Mesothelial cell of epicardium (in vitro differentiated cells): ENCODE results near the gene PTDSS2. TPM values are rescaled to one million over a fixed set of nuclear protein-coding genes. Genes with fewer than 3 reads are reported as not detected.
"Not testable (repeated sequence)": the region's sequence is repeated elsewhere in the genome, so short reads cannot be mapped to it uniquely, and the experiment has no call there.

Experiments used
- DNase-seq, 2 experiments: peaks; one replicate each; pipeline ENCODE4 v3.0.0; 2021; ENCODE audit warnings: low spot score in 2 of 2; ENCODE audit not compliant: unreplicated experiment in 2 of 2
- H3K27ac Mint-ChIP-seq: 2 replicates; pipeline ENCODE4 v1.8.0; 2021; ENCODE audit warnings: mixed read lengths
- H3K27me3 Mint-ChIP-seq: 2 replicates; pipeline ENCODE4 v1.8.0; 2021; ENCODE audit warnings: low read depth, mixed read lengths
- H3K36me3 Mint-ChIP-seq: 2 replicates; pipeline ENCODE4 v1.8.0; 2021; ENCODE audit warnings: mixed read lengths
- H3K4me1 Mint-ChIP-seq: 2 replicates; pipeline ENCODE4 v1.8.0; 2021; ENCODE audit warnings: mixed read lengths
- H3K4me3 Mint-ChIP-seq: 2 replicates; pipeline ENCODE4 v1.8.0; 2021; ENCODE audit warnings: mild to moderate bottlenecking, moderate library complexity, mixed read lengths
- H3K9me3 Mint-ChIP-seq: 2 replicates; pipeline ENCODE4 v1.8.0; 2021; ENCODE audit warnings: mixed read lengths
- total RNA-seq: library from RNA; stranded (reverse); gene quantifications from 3 replicates; pipeline ENCODE4 v1.2.1, GENCODE V29; 2021
- TF ChIP-seq, protein P1 (sequence below): fragments of 200-600 bp; sonication (generic); IDR thresholded peaks from one replicate; pipeline ENCODE4 v1.5.0; 2021; ENCODE audit warnings: antibody characterized with exemption; ENCODE audit not compliant: unreplicated experiment

The PTDSS2 gene
- total RNA-seq, 1 donor from 2014 or later = 49.7 TPM

DNA sequence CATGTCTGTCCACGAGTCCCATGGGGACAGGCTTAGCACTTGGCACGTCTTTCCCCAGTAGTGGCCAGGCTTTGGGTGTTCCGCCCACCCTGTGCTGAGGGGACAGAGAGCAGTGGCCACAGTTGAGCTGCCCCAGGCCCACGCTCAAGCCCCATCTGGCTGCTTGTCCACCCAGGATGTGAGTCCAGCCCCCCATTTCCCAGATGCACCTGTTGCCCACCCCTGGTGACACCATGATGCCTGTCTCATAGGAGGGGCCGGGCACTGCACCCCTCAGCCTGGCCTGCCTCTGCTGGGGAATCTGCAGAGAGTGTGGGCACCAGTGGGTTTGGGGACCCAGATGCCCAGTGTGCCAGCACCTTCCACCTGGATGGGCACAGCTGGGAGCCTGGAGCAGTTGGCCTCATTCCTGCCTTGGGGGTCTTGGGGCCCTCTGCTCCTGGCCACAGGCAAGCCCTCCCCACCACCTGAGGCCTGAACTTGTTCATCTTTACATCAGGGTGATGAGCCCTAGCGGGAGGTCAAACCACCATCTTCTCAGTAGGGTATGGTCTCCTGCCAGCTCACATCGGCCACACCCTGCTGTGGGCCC is 41.0 kb upstream of the PTDSS2 start:
- Mint-ChIP-seq H3K4me3 (no peak overlapping the region), H3K36me3 (no peaks in the 10 kb centered on the region), H3K9me3 (no peaks in the 10 kb centered on the region), H3K4me1 (peaks cover 6% of the 10 kb centered on the region), H3K27ac (no peak overlapping the region), H3K27me3 (no peaks in the 10 kb centered on the region)
- DNase-seq = no peak
- TF ChIP-seq, protein P1, sequence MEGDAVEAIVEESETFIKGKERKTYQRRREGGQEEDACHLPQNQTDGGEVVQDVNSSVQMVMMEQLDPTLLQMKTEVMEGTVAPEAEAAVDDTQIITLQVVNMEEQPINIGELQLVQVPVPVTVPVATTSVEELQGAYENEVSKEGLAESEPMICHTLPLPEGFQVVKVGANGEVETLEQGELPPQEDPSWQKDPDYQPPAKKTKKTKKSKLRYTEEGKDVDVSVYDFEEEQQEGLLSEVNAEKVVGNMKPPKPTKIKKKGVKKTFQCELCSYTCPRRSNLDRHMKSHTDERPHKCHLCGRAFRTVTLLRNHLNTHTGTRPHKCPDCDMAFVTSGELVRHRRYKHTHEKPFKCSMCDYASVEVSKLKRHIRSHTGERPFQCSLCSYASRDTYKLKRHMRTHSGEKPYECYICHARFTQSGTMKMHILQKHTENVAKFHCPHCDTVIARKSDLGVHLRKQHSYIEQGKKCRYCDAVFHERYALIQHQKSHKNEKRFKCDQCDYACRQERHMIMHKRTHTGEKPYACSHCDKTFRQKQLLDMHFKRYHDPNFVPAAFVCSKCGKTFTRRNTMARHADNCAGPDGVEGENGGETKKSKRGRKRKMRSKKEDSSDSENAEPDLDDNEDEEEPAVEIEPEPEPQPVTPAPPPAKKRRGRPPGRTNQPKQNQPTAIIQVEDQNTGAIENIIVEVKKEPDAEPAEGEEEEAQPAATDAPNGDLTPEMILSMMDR = no peak

DNA sequence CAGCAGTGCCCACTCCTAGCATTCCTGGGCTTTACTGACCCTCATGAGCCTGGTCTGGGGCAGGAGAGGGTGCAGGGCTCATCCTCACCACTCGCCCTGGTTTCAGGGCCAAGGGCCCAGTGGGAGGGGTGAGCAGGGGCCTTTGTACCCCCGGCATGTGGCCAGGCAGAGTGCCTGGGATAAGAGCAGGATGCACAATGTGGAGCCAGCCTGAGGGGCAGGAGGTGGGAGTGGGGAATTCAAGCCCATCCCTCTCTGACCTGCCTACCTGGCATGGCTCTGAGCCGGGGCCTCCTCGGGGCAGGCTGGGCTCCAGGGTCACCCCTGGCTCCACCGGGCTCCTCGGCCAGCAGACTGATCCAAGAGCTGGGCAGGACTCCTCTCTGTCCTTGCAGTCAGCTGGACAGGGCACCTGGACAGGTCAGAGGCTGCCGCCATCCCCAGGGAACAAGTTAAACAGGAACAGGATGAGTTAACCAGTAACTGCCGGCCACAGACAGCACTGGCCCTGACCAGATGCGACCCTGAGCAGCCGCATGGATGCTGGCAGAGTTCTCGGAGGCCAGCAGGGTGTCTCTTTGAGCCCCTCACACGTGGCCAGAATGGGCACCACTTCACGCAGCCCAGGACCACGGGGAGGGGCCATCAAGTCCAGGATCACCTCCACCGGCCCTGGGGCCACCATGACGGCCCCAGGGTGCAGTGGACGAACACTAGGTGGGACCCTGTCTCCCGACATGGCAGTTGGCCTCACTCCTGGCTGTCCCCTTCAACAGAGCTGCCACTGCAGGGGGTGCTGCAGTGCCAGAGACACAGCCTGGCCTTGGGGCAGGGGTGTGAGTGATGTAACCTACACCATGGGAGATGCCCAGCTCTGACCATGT is 40.2 kb upstream of the PTDSS2 start:
- TF ChIP-seq, protein P1 = no peak
- peaks cover 4% of the 10 kb centered on the region for H3K27me3 Mint-ChIP-seq
- DNase-seq = no peak
- no peak overlapping the region for H3K27ac Mint-ChIP-seq
- H3K4me1 Mint-ChIP-seq = peaks cover 12% of the 10 kb centered on the region
- no peaks in the 10 kb centered on the region for H3K9me3 Mint-ChIP-seq
- no peak overlapping the region for H3K4me3 Mint-ChIP-seq
- no peaks in the 10 kb centered on the region for H3K36me3 Mint-ChIP-seq

DNA sequence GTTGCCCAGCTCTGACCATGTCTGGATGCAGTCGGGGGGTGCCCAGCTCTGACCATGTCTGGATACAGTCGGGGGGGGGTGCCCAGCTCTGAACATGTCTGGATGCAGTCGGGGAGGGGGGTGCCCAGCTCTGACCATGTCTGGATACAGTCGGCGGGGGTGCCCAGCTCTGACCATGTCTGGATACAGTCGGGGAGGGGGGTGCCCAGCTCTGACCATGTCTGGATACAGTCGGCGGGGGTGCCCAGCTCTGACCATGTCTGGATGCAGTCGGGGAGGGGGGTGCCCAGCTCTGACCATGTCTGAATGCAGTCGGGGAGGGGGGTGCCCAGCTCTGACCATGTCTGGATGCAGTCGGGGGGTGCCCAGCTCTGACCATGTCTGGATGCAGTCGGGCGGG is 39.4 kb upstream of the PTDSS2 start:
- H3K9me3 Mint-ChIP-seq, H3K4me3 Mint-ChIP-seq, H3K27ac Mint-ChIP-seq, H3K36me3 Mint-ChIP-seq, DNase-seq, H3K4me1 Mint-ChIP-seq, H3K27me3 Mint-ChIP-seq: not testable (repeated sequence)

DNA sequence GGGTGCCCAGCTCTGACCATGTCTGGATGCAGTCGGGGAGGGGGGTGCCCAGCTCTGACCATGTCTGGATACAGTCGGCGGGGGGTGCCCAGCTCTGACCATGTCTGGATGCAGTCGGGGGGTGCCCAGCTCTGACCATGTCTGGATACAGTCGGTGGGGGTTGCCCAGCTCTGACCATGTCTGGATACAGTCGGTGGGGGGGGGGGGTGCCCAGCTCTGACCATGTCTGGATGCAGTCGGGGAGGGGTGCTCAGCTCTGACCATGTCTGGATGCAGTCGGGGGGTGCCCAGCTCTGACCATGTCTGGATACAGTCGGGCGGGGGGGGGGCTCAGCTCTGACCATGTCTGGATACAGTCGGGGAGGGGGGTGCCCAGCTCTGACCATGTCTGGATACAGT is 38.6 kb upstream of the PTDSS2 start:
- H3K4me3 Mint-ChIP-seq, H3K27me3 Mint-ChIP-seq, DNase-seq, H3K9me3 Mint-ChIP-seq, H3K36me3 Mint-ChIP-seq, H3K27ac Mint-ChIP-seq: not testable (repeated sequence)
- peaks cover 13% of the 10 kb centered on the region for H3K4me1 Mint-ChIP-seq

DNA sequence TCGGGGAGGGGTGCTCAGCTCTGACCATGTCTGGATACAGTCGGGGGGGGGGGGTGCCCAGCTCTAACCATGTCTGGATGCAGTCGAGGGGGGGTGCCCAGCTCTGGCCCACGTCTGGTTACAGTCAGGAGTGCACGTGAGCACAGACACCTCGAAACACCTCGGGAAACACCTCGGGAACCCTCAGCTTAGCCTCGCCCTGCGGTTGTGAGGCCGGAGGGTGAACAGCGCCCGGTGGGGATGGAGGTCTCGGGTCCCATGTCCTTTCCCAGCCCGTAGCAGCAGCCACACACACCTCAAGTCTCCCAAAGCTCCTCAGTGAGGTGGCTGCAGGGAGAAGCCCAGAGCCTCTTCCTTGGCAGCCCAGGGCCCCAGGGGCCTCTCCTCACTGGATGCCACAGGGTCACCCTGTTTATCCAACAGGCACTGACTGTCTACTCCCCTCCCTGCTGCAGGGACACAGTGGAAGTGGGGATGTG is 37.4 kb upstream of the PTDSS2 start:
- no peak for DNase-seq
- TF ChIP-seq, protein P1 = no peak
- no peaks in the 10 kb centered on the region for H3K36me3 Mint-ChIP-seq
- no peaks in the 10 kb centered on the region for H3K9me3 Mint-ChIP-seq
- H3K4me3 Mint-ChIP-seq = no peak overlapping the region
- H3K4me1 Mint-ChIP-seq = peaks cover 15% of the 10 kb centered on the region
- H3K27me3 Mint-ChIP-seq = peaks cover 12% of the 10 kb centered on the region
- H3K27ac Mint-ChIP-seq = no peak overlapping the region

DNA sequence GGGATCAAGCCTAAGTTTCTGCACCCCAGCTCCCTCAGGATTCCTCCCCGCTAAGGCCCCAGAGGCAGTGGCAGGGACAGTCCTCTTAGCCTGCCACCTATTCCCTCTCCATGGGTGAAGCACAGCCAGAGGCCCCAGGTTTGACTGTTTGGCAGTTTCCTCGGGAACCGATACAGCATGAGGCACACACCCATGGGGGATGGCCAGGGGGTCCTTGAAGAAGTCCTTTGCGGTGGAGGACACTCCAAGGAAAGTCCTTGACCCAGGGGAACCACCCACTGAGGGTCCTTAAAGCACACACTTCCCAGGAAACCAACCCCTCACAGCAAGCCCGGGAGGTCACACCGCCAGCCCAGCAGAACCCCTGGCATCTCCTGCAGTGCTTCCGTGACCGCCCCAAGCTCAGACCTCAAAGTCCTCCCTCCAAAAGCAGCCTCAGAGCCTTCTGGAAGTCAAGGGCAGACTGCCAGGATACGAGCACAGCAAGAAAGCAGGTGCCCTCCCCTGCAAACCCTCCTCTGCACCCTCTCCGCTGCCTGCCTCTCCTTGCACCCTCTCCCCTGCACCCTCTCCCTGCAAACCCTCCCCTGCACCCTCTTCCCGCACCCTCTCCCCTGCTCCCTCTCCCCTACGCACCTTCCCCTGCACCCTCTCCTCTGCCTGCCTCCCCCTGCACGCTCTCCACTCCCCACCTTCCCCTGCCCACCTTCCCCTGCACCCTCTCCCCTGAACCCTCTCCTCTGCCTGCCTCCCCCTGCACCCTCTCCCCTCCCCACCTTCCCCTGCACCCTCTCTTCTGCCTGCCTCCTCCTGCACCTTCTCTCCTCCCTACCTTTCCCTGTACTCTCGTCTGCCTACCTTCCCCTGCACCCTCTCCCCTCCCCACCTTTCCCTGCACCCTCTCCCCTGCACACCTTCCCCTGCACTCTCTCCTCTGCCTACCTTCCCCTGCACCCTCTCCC is 36.7 kb upstream of the PTDSS2 start:
- H3K36me3 Mint-ChIP-seq = no peaks in the 10 kb centered on the region
- H3K27ac Mint-ChIP-seq = no peak overlapping the region
- H3K4me3 Mint-ChIP-seq = no peak overlapping the region
- H3K9me3 Mint-ChIP-seq = no peaks in the 10 kb centered on the region
- DNase-seq = no peak
- peaks cover 15% of the 10 kb centered on the region for H3K27me3 Mint-ChIP-seq
- H3K4me1 Mint-ChIP-seq = peaks cover 18% of the 10 kb centered on the region
- TF ChIP-seq, protein P1 = no peak
